Cardiac septum (tissue), 1 donor: Measurements from ENCODE around the gene LIF. TPM values are rescaled to one million over a fixed set of nuclear protein-coding genes. Genes with fewer than 3 reads are reported as not detected.

ENCODE experiments used
- DNase-seq: peaks from one replicate; pipeline ENCODE4 v3.0.0-alpha.2; 2020; ENCODE audit warnings: low spot score
- intact Hi-C: fragments of 100-400 bp; cut with DNase I; formaldehyde crosslinking; loops from one replicate; pipeline ENCODE4 v1.14.0; 2022
- long read RNA-seq: library from polyadenylated mRNA; unstranded; transcript quantifications from one replicate; pipeline ENCODE4 v2.0.0, GENCODE V29; 2021
- total RNA-seq: library from RNA; stranded (reverse); fragmentation: NEBNext Ultra II Directional; extraction: Animal tissue kit (Norgen Biotek cat#: 25700); gene quantifications from one replicate; pipeline ENCODE4 v1.2.1, GENCODE V29; 2021
- donor health status: DM: no; HTN: no; CAD: no.

The LIF gene
- 0.78 TPM for total RNA-seq
- long read RNA-seq, partial matches to known transcripts = 0 of 5 reads
- long read RNA-seq, other reads (novel, unspliced or antisense) = 5 of 5 reads

- intact Hi-C loops = no loop called here
- DNase-seq = no peak
Observed at GRCh38 chr22:30245985-30246813, at the start of gene LIF. Gene LIF (minus strand): TSS chr22:30246759. CDS start chr22:30246695, 64 bp downstream.

GRCh38 chr22:30296324-30296723 lies 49.8 kb upstream of the LIF start:
- intact Hi-C loops = no loop called here

GRCh38 chr22:30295576-30295975 lies 49.0 kb upstream of the LIF start:
- intact Hi-C loops = no loop called here
- DNase-seq = no peak

More at GRCh38 chr22:30296324-30296723, 49.8 kb upstream of the LIF start:
- no peak for DNase-seq

DNA sequence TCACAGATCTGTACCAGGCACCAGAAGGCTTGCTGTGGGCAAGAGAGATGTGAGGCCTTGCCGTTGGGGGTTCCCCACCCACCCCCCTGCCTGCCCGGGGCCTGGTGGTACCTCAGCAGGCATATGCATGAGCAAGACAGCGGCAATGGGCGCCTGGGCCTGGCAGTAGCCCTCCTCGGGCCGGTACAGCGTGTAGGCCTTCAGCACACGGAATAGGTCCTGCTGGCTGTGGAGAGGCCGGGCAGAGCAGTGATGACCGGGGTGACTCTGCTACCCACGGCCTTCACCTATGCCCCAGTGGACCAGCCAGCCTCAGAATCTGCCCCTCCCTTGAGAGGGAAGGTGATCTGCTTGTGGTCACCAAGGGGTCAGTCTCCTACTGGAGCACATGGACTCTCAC lies 48.3 kb upstream of the LIF start:
- intact Hi-C loops = no loop called here
- no peak for DNase-seq

DNA sequence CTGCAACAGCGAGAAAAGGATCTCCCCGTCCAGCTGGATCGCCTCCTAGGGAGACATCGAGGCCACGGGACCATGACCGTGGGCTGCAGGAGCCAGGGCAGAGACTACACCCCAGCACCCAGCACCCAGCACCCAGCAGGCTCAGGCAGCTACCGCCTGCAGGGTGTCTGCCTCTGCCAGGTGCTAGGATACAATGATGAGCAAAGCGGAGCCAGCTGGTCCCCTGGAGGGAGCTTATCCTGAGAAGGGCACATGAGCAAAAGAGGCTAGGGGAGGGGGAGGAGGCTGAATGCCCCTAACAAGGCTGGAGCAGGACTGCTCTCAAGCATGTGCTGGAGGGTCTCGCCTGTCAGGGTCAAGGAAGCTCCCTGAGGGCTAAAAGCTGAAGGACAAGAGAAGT lies 47.5 kb upstream of the LIF start:
- intact Hi-C loops = no loop called here
- no peak for DNase-seq

DNA sequence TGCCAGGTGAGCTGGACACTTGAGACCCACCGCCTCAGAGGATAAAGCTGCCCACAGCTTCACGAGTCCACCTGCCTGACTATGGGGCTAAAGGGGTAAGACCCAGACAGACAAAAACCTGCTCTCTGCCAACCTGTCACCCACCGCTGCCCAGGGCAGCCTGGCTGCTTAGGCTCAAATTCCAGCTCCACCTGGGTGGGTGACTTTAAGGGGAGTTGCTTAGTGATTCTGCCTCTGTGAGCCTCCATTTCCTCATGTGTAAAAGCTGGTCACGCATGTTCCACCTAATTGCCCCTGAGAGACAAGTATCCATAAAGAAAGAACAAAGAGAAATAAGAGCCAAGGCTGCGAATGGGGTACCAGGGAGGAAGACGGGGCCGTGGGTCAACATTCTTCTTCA lies 46.5 kb upstream of the LIF start:
- intact Hi-C loops = no loop called here
- DNase-seq = no peak

DNA sequence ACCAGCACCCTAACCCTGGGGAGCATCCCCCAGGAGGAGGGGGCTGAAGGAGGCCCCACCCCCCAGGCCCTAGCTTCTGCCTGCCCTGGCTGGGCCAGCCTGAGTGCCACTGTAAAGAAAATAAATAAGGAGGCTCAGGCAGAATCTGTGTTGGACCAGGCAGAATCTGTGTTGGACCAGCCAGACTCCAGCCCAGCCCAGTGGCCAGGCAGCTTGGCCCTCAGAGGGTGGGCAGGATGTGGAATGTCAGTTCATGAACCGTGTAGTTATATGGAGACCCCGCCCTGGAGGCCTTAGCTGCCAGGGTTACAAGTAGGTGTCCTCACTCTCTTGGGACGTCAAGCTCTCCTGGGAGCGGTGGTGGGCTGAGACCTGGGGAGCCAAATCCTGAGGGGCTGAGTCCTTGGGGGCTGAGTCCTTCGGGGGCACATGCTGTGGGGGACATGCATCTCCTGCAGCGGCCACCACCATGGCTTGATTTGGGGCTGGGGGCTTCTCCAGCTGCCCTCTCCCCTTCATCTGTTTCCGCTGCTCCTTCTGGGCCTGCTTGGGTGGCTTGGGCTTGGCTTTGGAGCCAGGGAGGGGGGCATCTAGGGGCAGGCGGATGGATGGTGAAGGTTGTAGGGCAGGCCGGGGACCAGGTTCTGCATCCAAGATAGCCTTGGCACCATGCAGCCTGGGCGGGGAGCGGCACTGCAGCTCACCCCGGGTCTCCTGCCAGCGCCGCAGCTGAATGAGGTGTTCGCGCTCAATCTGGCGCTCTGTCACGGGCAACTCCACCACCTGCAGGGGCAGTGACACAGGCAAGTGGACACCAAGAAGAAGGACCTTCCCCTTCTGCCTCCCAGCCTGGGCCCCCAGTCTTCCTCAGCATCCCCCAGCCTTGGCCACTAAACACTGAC lies 45.8 kb upstream of the LIF start:
- intact Hi-C loops = no loop called here
- DNase-seq = no peak

- DNase-seq = peak; percentile 91
- intact Hi-C loops = loop anchor here (2.0 kb wide), 1 partner anchor 14 kb away; no protein-coding TSS in a partner anchor
Observed at GRCh38 chr22:30291058-30291892, 44.7 kb upstream of the LIF start.

GRCh38 chr22:30290342-30291057 lies 43.9 kb upstream of the LIF start:
- intact Hi-C loops = loop anchor here (2.0 kb wide), 1 partner anchor 14 kb away; no protein-coding TSS in a partner anchor
- no peak for DNase-seq

- DNase-seq = no peak
- intact Hi-C loops = loop anchor here (1.0 to 2.0 kb wide), 4 partner anchors 15 to 134 kb away; partner anchors contain the start of genes SF3A1 and TBC1D10A
Observed at GRCh38 chr22:30289980-30290313, 43.4 kb upstream of the LIF start.

- intact Hi-C loops = loop anchor here (1.0 to 2.0 kb wide), 3 partner anchors 37 to 135 kb away; partner anchors contain the start of genes SF3A1 and TBC1D10A
- peak; percentile 99 for DNase-seq
Observed at GRCh38 chr22:30289141-30289979, 42.8 kb upstream of the LIF start, which contains the start of gene CASTOR1. Gene CASTOR1 (minus strand): TSS chr22:30289505. CDS start chr22:30289497, 8 bp downstream.

- no peak for DNase-seq
- intact Hi-C loops = loop anchor here (1.0 to 2.0 kb wide), 4 partner anchors 38 to 136 kb away; partner anchors contain the start of genes SF3A1 and TBC1D10A
Observed at GRCh38 chr22:30288419-30289140, 42.0 kb upstream of the LIF start.

GRCh38 chr22:30287648-30288418 lies 41.3 kb upstream of the LIF start:
- intact Hi-C loops = loop anchor here (1.0 to 2.0 kb wide), 2 partner anchors 39 to 98 kb away; partner anchors contain the start of gene TBC1D10A
- peak; percentile 91 for DNase-seq

DNA sequence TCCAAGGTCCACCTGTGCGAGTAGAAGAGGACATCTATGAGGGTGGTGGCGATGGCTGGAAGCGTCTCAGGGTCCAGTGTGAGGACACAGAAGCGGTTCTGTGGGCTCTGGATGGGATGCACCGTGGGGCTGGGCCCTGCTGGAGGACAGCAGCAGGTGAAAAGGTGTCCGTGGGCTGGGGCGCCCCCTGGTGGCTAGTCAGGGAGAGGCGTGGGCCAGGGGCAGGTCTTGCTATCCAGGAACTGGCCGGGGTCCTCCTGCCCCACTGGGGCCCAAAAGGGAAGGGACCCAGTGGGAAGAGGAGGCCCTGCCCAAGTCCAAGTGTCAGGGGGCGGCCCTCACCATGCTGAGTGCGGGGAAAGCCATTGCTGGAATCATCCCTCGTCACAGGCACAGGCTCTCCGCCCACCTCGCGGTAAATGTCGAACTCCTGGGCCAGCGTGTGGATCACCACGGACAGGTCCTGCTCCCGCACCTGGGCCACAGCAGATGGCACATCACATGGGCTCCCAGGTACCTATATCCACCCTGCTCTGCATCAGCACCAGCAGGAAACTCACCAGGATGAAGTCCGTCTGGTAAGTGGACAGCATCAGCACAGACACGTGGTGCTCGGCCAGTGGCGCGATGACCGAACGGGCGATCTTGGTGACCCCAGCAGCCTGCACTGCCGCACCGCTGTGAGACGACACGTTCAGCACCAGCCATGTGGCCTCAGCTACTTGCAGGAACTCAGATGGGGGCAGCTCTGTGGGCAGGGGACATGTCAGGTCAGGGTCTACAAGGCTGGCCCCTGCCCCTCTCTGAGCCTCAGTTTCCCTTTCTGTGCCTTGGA lies 40.5 kb upstream of the LIF start:
- intact Hi-C loops = no loop called here

GRCh38 chr22:30286331-30286730 lies 39.8 kb upstream of the LIF start:
- intact Hi-C loops = no loop called here
- no peak for DNase-seq

More for the DNA sequence above, 40.5 kb upstream of the LIF start:
- DNase-seq = peak; percentile 94
